WTC11 (cell line): Measurements from ENCODE around the gene BZW1. TPM values are rescaled to one million over a fixed set of nuclear protein-coding genes. Genes with fewer than 3 reads are reported as not detected.

Experiments
- ATAC-seq: fragments of 200-7000 bp; cut with Tn5 transposase; 2 replicates; pipeline ENCODE4 v1.10.0; 2021; ENCODE audit warnings: mild to moderate bottlenecking, moderate library complexity
- CTCF ChIA-PET: fragments of 300-600 bp; sonication (Branson Sonifier 250); formaldehyde crosslinking; loops from one replicate; lab custom pipeline; 2021; ENCODE audit warnings: antibody characterized with exemption; lab: Charles Lee
- POLR2A ChIA-PET: fragments of 350-600 bp; sonication (Branson Sonifier 250); formaldehyde crosslinking; loops from one replicate; lab custom pipeline; 2021; ENCODE audit warnings: antibody characterized with exemption; lab: Charles Lee
- DNase-seq: peaks from one replicate; pipeline ENCODE4 v3.0.0; 2021; ENCODE audit warnings: low spot score
- H3K27ac Mint-ChIP-seq: 2 replicates; pipeline ENCODE4 v1.8.0; 2021; ENCODE audit warnings: mixed read lengths
- H3K27me3 Mint-ChIP-seq: 2 replicates; pipeline ENCODE4 v1.8.0; 2021; ENCODE audit warnings: low read depth, mild to moderate bottlenecking, moderate library complexity, mixed read lengths
- H3K36me3 Mint-ChIP-seq: 2 replicates; pipeline ENCODE4 v1.8.0; 2021; ENCODE audit warnings: mixed read lengths
- H3K4me1 Mint-ChIP-seq: 2 replicates; pipeline ENCODE4 v1.8.0; 2022; ENCODE audit warnings: mixed read lengths
- H3K4me3 Mint-ChIP-seq: 2 replicates; pipeline ENCODE4 v1.8.0; 2021; ENCODE audit warnings: mild to moderate bottlenecking, moderate library complexity, mixed read lengths
- H3K9me3 Mint-ChIP-seq: 2 replicates; pipeline ENCODE4 v1.8.0; 2021; ENCODE audit warnings: mixed read lengths
- ATF3 ChIP-seq: sonication (generic); formaldehyde crosslinking; conservative IDR thresholded peaks from 2 replicates; pipeline ENCODE4 v1.8.1; 2022; ENCODE audit warnings: mild to moderate bottlenecking, missing genetic modification reagents
- CBFB ChIP-seq: sonication (generic); formaldehyde crosslinking; IDR thresholded peaks from 2 replicates; pipeline ENCODE4 v1.8.1; 2022; ENCODE audit warnings: mild to moderate bottlenecking, low read depth, missing genetic modification reagents
- E2F5 ChIP-seq: sonication (generic); formaldehyde crosslinking; IDR thresholded peaks from 2 replicates; pipeline ENCODE4 v1.8.1; 2022; ENCODE audit warnings: mild to moderate bottlenecking, moderate library complexity, missing genetic modification reagents
- EMX1 ChIP-seq: fragments of 250-450 bp; sonication (Bioruptor Pico); IDR thresholded peaks from 2 replicates; pipeline ENCODE4 v1.8.0; 2021; ENCODE audit warnings: mild to moderate bottlenecking
- ESRRA ChIP-seq: sonication (generic); formaldehyde crosslinking; IDR thresholded peaks from 2 replicates; pipeline ENCODE4 v1.8.1; 2022; ENCODE audit warnings: mild to moderate bottlenecking, missing genetic modification reagents, borderline replicate concordance
- ETV6 ChIP-seq: sonication (generic); formaldehyde crosslinking; IDR thresholded peaks from 2 replicates; pipeline ENCODE4 v1.8.1; 2022; ENCODE audit warnings: mild to moderate bottlenecking, missing genetic modification reagents
- FOXK1 ChIP-seq: sonication (generic); formaldehyde crosslinking; IDR thresholded peaks from 2 replicates; pipeline ENCODE4 v1.8.0; 2022; ENCODE audit warnings: mild to moderate bottlenecking, moderate library complexity, missing genetic modification reagents
- FOXP1 ChIP-seq: sonication (generic); formaldehyde crosslinking; IDR thresholded peaks from 2 replicates; pipeline ENCODE4 v1.8.0; 2022; ENCODE audit warnings: missing genetic modification reagents, mild to moderate bottlenecking, moderate library complexity, borderline replicate concordance
- IRF2 ChIP-seq: sonication (generic); formaldehyde crosslinking; IDR thresholded peaks from 2 replicates; pipeline ENCODE4 v1.8.0; 2022; ENCODE audit warnings: low read depth, missing genetic modification reagents, borderline replicate concordance
- PREB ChIP-seq: sonication (generic); formaldehyde crosslinking; IDR thresholded peaks from 2 replicates; pipeline ENCODE4 v1.8.1; 2022; ENCODE audit warnings: mild to moderate bottlenecking, missing genetic modification reagents, moderate library complexity, borderline replicate concordance
- PRRX2 ChIP-seq: fragments of 250-450 bp; sonication (Bioruptor Pico); IDR thresholded peaks from 2 replicates; pipeline ENCODE4 v1.8.0; 2021; ENCODE audit warnings: mild to moderate bottlenecking
- RELA ChIP-seq: sonication (generic); formaldehyde crosslinking; IDR thresholded peaks from 2 replicates; pipeline ENCODE4 v1.8.1; 2022; ENCODE audit warnings: missing genetic modification reagents, mild to moderate bottlenecking, borderline replicate concordance
- RORB ChIP-seq: fragments of 250-450 bp; sonication (Bioruptor Pico); IDR thresholded peaks from 2 replicates; pipeline ENCODE4 v1.9.0; 2021; ENCODE audit warnings: mild to moderate bottlenecking
- SMAD4 ChIP-seq: sonication (generic); formaldehyde crosslinking; IDR thresholded peaks from 2 replicates; pipeline ENCODE4 v1.8.0; 2022; ENCODE audit warnings: mild to moderate bottlenecking, missing genetic modification reagents
- TCF7 ChIP-seq: sonication (generic); formaldehyde crosslinking; IDR thresholded peaks from 2 replicates; pipeline ENCODE4 v1.8.0; 2022; ENCODE audit warnings: mild to moderate bottlenecking, low read depth, missing genetic modification reagents, moderate library complexity
- TEAD4 ChIP-seq: sonication (generic); formaldehyde crosslinking; IDR thresholded peaks from 2 replicates; pipeline ENCODE4 v1.8.0; 2022; ENCODE audit warnings: mild to moderate bottlenecking, missing genetic modification reagents
- ZBTB21 ChIP-seq: sonication (generic); formaldehyde crosslinking; IDR thresholded peaks from 2 replicates; pipeline ENCODE4 v1.8.1; 2023; ENCODE audit warnings: mild to moderate bottlenecking, missing genetic modification reagents, borderline replicate concordance
- ZBTB43 ChIP-seq: sonication (generic); formaldehyde crosslinking; IDR thresholded peaks from 2 replicates; pipeline ENCODE4 v1.8.1; 2023; ENCODE audit warnings: mild to moderate bottlenecking, missing genetic modification reagents
- ZMAT4 ChIP-seq: fragments of 250-450 bp; sonication (Bioruptor Pico); IDR thresholded peaks from 2 replicates; pipeline ENCODE4 v1.9.0; 2021; ENCODE audit warnings: mild to moderate bottlenecking
- ZNF396 ChIP-seq: fragments of 250-450 bp; sonication (Bioruptor Pico); IDR thresholded peaks from 2 replicates; pipeline ENCODE4 v1.8.0; 2021; ENCODE audit warnings: mild to moderate bottlenecking, moderate library complexity, borderline replicate concordance
- ZNF425 ChIP-seq: fragments of 250-450 bp; sonication (Bioruptor Pico); conservative IDR thresholded peaks from 2 replicates; pipeline ENCODE4 v1.9.0; 2021; ENCODE audit warnings: mild to moderate bottlenecking
- ZNF512 ChIP-seq: sonication (generic); formaldehyde crosslinking; IDR thresholded peaks from 2 replicates; pipeline ENCODE4 v1.8.1; 2022; ENCODE audit warnings: missing genetic modification reagents, borderline replicate concordance
- total RNA-seq: library from RNA; stranded (reverse); gene quantifications from 3 replicates; pipeline ENCODE4 v1.2.3, GENCODE V29; 2021

Gene BZW1
- total RNA-seq, 1 experiment from 2014 or later, result 255 TPM

GRCh38 chr2:200845194-200845593 is 33.5 kb downstream of the BZW1 start:
- no peaks in the 10 kb centered on the region for H3K4me1 Mint-ChIP-seq
- no peak overlapping the region for H3K27ac Mint-ChIP-seq
- POLR2A ChIA-PET, result interaction anchor here (1.0 kb wide), 2 partner anchors 18 to 19 kb away, joined by 3 to 4 read pairs; partner anchors contain the start of gene CLK1
- TF ChIP-seq TEAD4 (CRISPR knock-in tag) (no peak), ETV6 (CRISPR knock-in tag) (no peak), PREB (no peak), ATF3 (no peak), IRF2 (CRISPR knock-in tag) (no peak), ESRRA (CRISPR knock-in tag) (no peak), SMAD4 (no peak), EMX1 (CRISPR knock-in tag) (no peak), ZNF512 (CRISPR knock-in tag) (no peak), RELA (no peak), ZNF396 (no peak)
- H3K4me3 Mint-ChIP-seq, result no peak overlapping the region
- H3K27me3 Mint-ChIP-seq, result no peaks in the 10 kb centered on the region
- no peaks in the 10 kb centered on the region for H3K36me3 Mint-ChIP-seq
- ATAC-seq (no peak), DNase-seq (no peak)
- no peaks in the 10 kb centered on the region for H3K9me3 Mint-ChIP-seq
- CTCF ChIA-PET, result interaction anchor here (0.9 kb wide), 1 partner anchor 132 kb away, joined by 3 read pairs; no protein-coding TSS in a partner anchor

- Mint-ChIP-seq H3K36me3 (no peaks in the 10 kb centered on the region), H3K9me3 (no peaks in the 10 kb centered on the region), H3K4me3 (no peak overlapping the region), H3K4me1 (no peaks in the 10 kb centered on the region), H3K27me3 (no peaks in the 10 kb centered on the region), H3K27ac (no peak overlapping the region)
- DNase-seq, result no peak
- POLR2A ChIA-PET, result no interaction called here
- CTCF ChIA-PET, result interaction anchor here (0.9 kb wide), 1 partner anchor 133 kb away, joined by 3 read pairs; no protein-coding TSS in a partner anchor
- no peak for ATAC-seq
- no peak for TF ChIP-seq ZBTB43 (CRISPR knock-in tag)
- TF ChIP-seq ZNF396, result no peak
- TF ChIP-seq CBFB (CRISPR knock-in tag), result no peak
- TF ChIP-seq E2F5 (CRISPR knock-in tag), result no peak
- TF ChIP-seq ETV6 (CRISPR knock-in tag), result no peak
- TF ChIP-seq TCF7, result no peak
- no peak for TF ChIP-seq RORB
- no peak for TF ChIP-seq FOXP1 (CRISPR knock-in tag)
- no peak for TF ChIP-seq PRRX2 (CRISPR knock-in tag)
- no peak for TF ChIP-seq ZNF425 (CRISPR knock-in tag)
- TF ChIP-seq ZBTB21 (CRISPR knock-in tag), result no peak
- TF ChIP-seq ZMAT4 (CRISPR knock-in tag), result no peak
- no peak for TF ChIP-seq TEAD4 (CRISPR knock-in tag)
- TF ChIP-seq FOXK1 (CRISPR knock-in tag), result no peak
These were observed 34.1 kb downstream of the BZW1 start for GRCh38 chr2:200845669-200846325.
